ENCODE results near the gene APPBP2. TPM values are rescaled to one million over a fixed set of nuclear protein-coding genes. Genes with fewer than 3 reads are reported as not detected.

Gene APPBP2
- total and polyA plus RNA-seq, 8 donors: 4.8 to 55.8 (median 17.0) TPM

- Histone ChIP-seq H3K27me3 (no peaks in the 10 kb centered on the region), H3K4me1 (peaks cover 2 to 25% (median 13%) of the 10 kb centered on the region in 4 donors), H3K27ac (no peak overlapping the region), H3K36me3 (no peaks in the 10 kb centered on the region), H3K9me3 (no peaks in the 10 kb centered on the region), H3K4me3 (no peak overlapping the region)
- TF ChIP-seq POLR2A (IDR thresholded peaks at IDR 0.05) (no peak), EP300 (IDR thresholded peaks at IDR 0.05) (no peak), POLR2AphosphoS5 (IDR thresholded peaks at IDR 0.05) (no peak), CTCF (IDR thresholded peaks at IDR 0.05) (no peak)
- no peak for DNase-seq
- intact Hi-C loops (cut with DNase I; ENCODE audit: low total_unique reads): no loop called here
- 73 to 86% (median 83%) methylated on average over 4 of the region's 4 CpGs for WGBS, 5 donors
Measured at GRCh38 chr17:60395508-60396065, 130.5 kb downstream of the APPBP2 start.

GRCh38 chr17:60393840-60394723 lies 132.0 kb downstream of the APPBP2 start:
- Histone ChIP-seq H3K27me3 (no peaks in the 10 kb centered on the region), H3K4me1 (peaks cover 16 to 40% (median 27%) of the 10 kb centered on the region in 4 donors), H3K9me3 (no peaks in the 10 kb centered on the region), H3K4me3 (no peak overlapping the region), H3K27ac (peak overlapping the region in 1 of 5 donors; percentile 2), H3K36me3 (no peaks in the 10 kb centered on the region)
- intact Hi-C loops (cut with DNase I; ENCODE audit: low total_unique reads): no loop called here
- no peak for TF ChIP-seq CTCF (IDR thresholded peaks at IDR 0.05)
- TF ChIP-seq POLR2A (IDR thresholded peaks at IDR 0.05): no peak
- no peak for TF ChIP-seq POLR2AphosphoS5 (IDR thresholded peaks at IDR 0.05)
- no peak for DNase-seq
- 86 to 96% (median 92%) methylated on average over 17 of the region's 17 CpGs for WGBS, 5 donors

Small RNA genes lying within 50 kb of the gene (small RNA-seq; reads per million reads assigned to genes)
- 0 reads per million in 4 donors for gene AC011921.2

Other genes starting within 250 kb of the APPBP2 start
- 10 to 100 TPM; 12.3 to 70.9 (median 32.6) TPM for gene USP32, start 134.1 kb downstream of the APPBP2 start, total RNA-seq
- gene USP32, start 134.1 kb downstream of the APPBP2 start, polyA plus RNA-seq: 10 to 100 TPM in 2 of 3 donors, 1 to 10 TPM in 1; 7.5 to 16.3 (median 15.2) TPM
- not detected for gene CHCT1, start 103.8 kb downstream of the APPBP2 start, total RNA-seq
- not detected for gene CHCT1, start 103.8 kb downstream of the APPBP2 start, polyA plus RNA-seq
- 10 to 100 TPM in 1 of 5 donors, 1 to 10 TPM in 4; 2.2 to 42.0 (median 8.2) TPM for gene PPM1D, start 74.0 kb upstream of the APPBP2 start, total RNA-seq
- 1 to 10 TPM; 2.5 to 5.8 (median 3.2) TPM for gene PPM1D, start 74.0 kb upstream of the APPBP2 start, polyA plus RNA-seq
- gene BCAS3, start 151.6 kb upstream of the APPBP2 start, total RNA-seq: 100 to 1,000 TPM in 2 of 5 donors, 10 to 100 TPM in 2, 1 to 10 TPM in 1; 4.9 to 150 (median 43.2) TPM
- gene BCAS3, start 151.6 kb upstream of the APPBP2 start, polyA plus RNA-seq: 1 to 10 TPM; 5.0 to 8.3 (median 6.7) TPM